Embryonic facial prominence (tissue), 1 donor: Measurements from ENCODE around the gene KRT80.
A peak's percentile ranks its signal among the peaks of the same experiment; 100 is the strongest.
"Not testable (repeated sequence)": the region's sequence is repeated elsewhere in the genome, so short reads cannot be mapped to it uniquely, and the experiment has no call there.

Experiments used
- DNase-seq: peaks from one replicate; pipeline ENCODE4 v3.0.0-alpha.2; 2016; ENCODE audit errors: extremely low spot score

Gene KRT80

DNA sequence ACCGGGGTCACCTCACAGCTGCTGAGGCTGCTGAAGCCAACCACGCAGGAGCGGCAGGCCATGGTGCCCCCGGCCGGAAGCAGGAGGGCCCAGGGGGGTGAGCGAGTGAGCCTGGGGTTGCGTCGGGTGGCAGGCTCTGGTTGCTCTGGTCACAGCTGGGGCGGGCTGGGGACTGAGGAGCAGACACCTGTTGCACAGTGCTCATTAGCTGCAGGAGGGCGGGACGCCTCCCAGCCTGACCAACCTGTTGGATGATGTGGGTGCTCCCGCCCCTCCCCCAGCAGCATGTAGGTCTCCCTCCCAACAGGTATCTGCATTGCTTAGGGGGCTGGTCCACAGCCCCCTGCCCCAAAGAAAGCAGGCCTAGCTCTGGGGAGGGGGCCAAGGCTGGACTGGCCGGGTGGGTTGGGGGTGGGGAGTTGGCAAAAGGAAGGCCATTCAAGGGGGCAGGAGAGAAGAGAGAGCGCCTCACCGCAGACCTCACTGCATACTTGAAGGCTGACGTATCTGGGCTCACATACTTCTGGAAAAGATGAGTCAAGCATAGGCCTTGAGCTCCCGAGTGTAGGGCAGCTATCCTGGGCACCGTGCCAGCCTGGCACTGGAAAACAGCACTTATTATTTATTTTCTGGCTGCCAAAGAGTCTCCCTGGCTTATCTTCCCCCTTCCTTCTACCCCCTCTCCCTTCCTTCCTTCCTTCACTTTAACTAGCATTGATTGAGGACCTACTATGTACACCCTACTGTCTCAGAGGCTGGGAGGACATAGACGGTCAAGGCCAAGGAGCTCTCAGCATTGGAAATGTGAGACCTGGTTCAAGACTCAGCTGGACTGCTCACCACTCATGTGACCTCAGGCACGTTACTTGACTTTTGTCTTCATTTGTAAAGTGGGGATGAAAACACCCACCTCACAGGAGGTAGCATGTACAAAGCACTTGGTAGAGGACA lies at the start of gene KRT80:
Gene KRT80 (minus strand): TSS at position 174 of the 951 bp plus-strand sequence. CDS start 112 bp downstream, at position 62.
- peak; percentile 85 for DNase-seq

- DNase-seq = no peak
These were observed 49.5 kb upstream of the KRT80 start for GRCh38 chr12:52241205-52241842.

- not testable (repeated sequence) for DNase-seq
These were observed 48.4 kb upstream of the KRT80 start for GRCh38 chr12:52240247-52240646.

- no peak for DNase-seq
These were observed 48.0 kb upstream of the KRT80 start for GRCh38 chr12:52239767-52240166.

DNA sequence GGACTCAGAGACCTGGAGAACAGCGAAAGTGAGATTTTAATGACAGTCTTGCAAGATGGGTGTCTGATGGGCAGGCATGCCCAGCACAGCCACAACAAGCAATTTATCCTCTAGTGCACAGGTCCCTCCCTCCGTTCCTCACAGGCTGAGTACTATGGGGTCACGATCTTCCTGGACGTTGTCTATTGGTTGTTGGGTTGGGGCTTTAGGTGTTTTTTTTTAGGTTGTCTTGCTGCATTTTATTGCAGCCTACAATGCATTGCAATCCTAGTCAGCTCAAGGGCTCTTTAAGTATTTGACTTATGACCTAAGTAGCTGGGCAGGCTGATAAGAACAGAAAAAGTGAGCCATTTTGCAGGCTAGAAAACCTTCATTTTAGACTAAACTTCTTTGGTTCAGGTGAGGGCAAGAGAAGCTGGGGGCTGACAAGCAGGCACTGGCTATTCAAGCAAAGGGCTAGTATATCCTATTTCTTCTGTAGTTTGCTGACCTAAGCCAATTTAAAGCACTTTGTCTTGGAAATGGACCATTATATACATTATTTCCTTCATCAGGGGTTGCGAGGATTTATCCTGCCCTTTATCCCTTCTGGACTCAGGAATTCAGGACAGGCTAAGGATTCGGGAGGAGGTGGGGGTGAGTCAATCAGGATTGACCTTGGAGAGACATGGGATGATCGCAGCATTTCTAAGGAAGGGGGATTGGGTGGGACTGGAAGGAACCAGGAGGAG lies 47.3 kb upstream of the KRT80 start:
- DNase-seq = no peak

- DNase-seq = no peak
These were observed 46.5 kb upstream of the KRT80 start for GRCh38 chr12:52238207-52238840.

GRCh38 chr12:52236386-52237050 lies 44.7 kb upstream of the KRT80 start:
- no peak for DNase-seq

DNA sequence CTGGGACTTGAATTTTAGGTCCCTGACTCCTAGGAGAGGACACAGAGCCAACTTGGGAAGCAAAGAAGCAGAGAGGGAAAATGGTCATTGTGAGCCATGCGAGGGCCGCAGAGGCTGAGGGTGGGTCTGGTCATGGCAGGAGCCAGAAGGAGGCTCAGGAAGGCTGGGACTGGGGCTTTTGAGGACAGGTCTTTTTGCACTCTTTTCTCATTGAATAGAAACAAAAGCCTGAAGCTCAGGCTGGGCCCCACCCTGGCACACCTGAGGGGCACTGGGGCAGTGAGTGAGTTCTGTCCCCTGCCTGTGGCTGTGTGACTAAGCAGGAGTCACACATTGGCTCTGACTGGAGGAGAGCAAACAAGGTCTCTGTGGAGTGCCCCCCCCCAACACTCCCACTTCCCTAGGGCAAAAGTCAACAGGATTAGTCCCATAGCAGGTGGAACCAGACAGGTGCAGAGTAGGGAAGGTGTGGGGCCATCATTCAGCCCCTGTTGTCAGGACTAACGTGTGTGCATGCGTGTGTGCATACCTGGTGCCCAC lies 44.1 kb upstream of the KRT80 start:
- no peak for DNase-seq

DNA sequence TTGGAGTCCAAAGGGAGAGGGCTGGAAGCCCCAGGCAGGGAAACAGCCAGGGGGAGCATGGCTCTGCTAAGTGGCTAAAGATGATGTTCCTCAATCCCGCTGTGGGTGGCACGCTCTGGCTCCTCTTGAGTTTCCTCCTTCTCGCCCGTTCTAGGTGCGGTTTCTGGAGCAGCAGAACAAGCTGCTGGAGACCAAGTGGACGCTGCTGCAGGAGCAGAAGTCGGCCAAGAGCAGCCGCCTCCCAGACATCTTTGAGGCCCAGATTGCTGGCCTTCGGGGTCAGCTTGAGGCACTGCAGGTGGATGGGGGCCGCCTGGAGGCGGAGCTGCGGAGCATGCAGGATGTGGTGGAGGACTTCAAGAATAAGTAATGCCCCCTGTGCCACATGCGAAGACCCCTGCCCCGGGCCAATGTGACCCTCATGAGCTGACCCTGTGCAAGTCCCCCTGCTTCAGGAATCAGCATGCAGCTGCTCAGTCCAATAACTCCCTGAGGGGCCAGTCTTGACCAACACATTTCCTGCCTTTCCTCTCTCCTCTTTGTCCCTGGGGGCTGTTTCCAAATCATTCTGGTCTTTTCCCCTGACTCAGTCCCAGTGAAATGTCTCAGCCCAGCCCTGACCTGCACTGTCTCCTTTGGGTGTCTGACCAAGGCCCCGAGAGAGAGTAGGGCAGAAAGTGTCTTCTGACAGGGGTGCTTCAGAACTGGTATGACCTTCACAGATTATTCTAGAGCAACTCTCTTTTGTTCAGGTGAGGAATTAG lies 43.4 kb upstream of the KRT80 start:
- DNase-seq = no peak

DNA sequence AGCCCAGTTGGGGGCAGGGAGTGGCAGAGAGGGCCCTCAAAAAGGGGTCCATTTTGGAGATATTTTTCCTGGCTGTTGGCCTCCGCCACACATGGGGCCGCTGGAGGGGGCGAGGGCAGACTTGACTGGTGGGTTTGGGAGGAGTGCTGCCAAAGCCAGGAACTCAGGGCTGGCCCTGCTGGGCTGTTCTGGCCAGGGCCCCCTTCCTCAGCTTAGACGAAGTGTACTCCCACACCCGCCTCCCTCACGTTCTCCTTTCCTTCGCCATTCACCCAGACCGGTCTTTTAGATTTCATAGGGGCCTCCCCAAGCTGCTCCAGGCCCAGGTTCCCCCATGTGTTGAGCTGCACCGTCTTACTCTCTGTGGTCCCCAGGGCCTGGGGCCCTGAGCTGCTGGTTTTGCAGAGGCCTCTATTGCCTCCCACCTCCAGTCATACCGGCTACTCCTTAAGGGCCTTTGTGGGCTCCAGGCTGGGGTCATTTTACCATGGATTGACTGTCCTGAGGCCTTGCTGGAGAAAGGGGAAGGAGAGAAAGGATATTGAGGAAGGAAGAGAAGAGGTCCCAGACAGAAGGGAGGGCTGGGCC lies 42.5 kb upstream of the KRT80 start:
- no peak for DNase-seq

DNA sequence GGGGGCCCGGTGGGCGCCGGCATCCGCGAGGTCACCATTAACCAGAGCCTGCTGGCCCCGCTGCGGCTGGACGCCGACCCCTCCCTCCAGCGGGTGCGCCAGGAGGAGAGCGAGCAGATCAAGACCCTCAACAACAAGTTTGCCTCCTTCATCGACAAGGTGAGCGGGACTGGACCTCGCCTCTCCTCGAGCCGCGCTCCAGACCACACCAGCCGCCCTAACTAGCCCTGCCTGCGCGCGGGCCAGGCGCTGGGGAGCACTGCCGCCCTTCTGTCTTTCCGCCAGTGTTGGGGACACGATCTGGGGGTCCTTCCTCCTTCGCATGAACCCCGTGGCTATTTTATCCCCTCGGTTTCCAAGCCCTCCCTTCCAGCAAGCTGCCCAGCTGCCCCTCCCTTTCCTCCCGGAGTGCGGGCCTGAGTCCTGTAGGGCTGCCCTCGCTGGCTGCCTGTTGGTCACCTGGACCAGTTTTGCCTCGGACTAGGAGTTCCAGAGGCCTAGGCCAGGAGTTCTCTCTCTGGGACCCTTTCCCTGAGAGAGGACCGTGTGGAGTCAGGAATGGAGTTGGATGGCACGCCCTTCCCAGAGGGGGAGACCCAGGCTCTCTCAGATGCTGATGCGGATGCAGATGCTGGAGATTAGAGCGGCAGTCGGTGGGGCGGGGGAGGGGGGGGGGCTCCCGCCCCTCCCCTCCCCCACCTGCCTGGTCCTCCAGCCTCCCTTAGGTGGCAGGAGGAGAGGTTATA lies 41.8 kb upstream of the KRT80 start:
- DNase-seq = no peak

DNA sequence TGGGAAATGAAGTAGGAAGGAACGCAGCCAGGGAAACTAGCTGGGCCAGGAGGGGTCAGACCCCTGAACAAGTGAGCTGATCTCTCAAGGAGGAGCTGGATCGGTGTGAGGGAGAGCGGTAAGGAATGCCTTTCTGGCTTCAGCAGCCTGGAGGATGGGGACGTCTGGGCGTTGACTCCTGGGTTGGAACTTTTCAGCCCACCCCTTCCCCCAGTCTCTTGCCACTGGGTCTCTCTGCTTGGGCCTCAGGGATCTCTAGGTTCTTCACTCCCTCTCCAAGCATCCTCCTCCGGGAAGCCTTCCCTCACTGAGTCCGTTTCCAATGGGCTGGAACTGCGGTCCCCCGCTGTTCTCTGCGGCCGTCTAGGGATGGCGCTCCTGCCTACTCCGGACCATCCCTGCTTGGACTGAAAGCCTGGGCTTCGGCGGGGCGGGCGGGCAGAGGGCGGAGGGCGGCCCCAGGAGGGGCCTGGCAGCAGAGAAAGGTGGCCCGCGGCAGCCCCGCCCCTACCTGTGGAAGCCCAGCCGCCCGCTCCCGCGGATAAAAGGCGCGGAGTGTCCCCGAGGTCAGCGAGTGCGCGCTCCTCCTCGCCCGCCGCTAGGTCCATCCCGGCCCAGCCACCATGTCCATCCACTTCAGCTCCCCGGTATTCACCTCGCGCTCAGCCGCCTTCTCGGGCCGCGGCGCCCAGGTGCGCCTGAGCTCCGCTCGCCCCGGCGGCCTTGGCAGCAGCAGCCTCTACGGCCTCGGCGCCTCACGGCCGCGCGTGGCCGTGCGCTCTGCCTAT lies 41.1 kb upstream of the KRT80 start, which contains the start of gene KRT7:
Gene KRT7 (plus strand): TSS at position 570 of the 788 bp plus-strand sequence. CDS start 54 bp downstream, at position 624.
- no peak for DNase-seq

- no peak for DNase-seq
These were observed 40.4 kb upstream of the KRT80 start for GRCh38 chr12:52232203-52232673.

GRCh38 chr12:52231305-52232202 lies 39.7 kb upstream of the KRT80 start:
- DNase-seq = no peak

GRCh38 chr12:52230364-52231281 lies 38.8 kb upstream of the KRT80 start:
- DNase-seq = no peak

- no peak for DNase-seq
These were observed 38.1 kb upstream of the KRT80 start for GRCh38 chr12:52229836-52230343.
